Suprapubic skin (tissue), 4 donors: Measurements from ENCODE around the gene SRCAP. TPM values are rescaled to one million over a fixed set of nuclear protein-coding genes. Genes with fewer than 3 reads are reported as not detected.

Source experiments
- DNase-seq, 2 donors: peaks; one replicate each; pipeline ENCODE4 v3.0.0-alpha.2; 2019; ENCODE audit warnings: low spot score in 2 of 2
- H3K27ac ChIP-seq: fragments of 200-600 bp; sonication (generic); one replicate; pipeline ENCODE4 v1.5.1; 2019
- H3K27me3 ChIP-seq: fragments of 200-600 bp; sonication (generic); one replicate; pipeline ENCODE4 v1.5.1; 2019
- H3K36me3 ChIP-seq: fragments of 200-600 bp; sonication (generic); one replicate; pipeline ENCODE4 v1.5.1; 2019
- H3K4me1 ChIP-seq: fragments of 200-600 bp; sonication (generic); one replicate; pipeline ENCODE4 v1.5.1; 2019
- H3K4me3 ChIP-seq: fragments of 200-600 bp; sonication (generic); one replicate; pipeline ENCODE4 v1.5.1; 2019; ENCODE audit warnings: mild to moderate bottlenecking
- H3K9me3 ChIP-seq: fragments of 200-600 bp; sonication (generic); one replicate; pipeline ENCODE4 v1.5.1; 2019
- CTCF ChIP-seq, 2 donors: fragments of 200-600 bp in 1 of 2; fragments of 450-650 bp in 1 of 2; sonication (generic) in 1 of 2; IDR thresholded peaks; one replicate each; pipeline ENCODE4 v1.5.1; 2016 to 2019; ENCODE audit warnings: antibody characterized with exemption in 2 of 2, mild to moderate bottlenecking in 1 of 2, moderate library complexity in 1 of 2
- EP300 ChIP-seq: sonication (generic); formaldehyde crosslinking; IDR thresholded peaks from one replicate; pipeline ENCODE4 v1.6.1; 2017; ENCODE audit warnings: antibody characterized with exemption
- POLR2A ChIP-seq, 2 donors: fragments of 450-650 bp; IDR thresholded peaks; one replicate each; pipeline ENCODE4 v1.6.1; 2017; ENCODE audit warnings: antibody characterized with exemption in 2 of 2, mild to moderate bottlenecking in 2 of 2, moderate library complexity in 2 of 2
- POLR2AphosphoS5 ChIP-seq, 3 donors: sonication (generic); formaldehyde crosslinking; IDR thresholded peaks; one replicate each; pipeline ENCODE4 v1.6.1; 2017; ENCODE audit warnings: antibody characterized with exemption in 3 of 3
- WGBS: methylation state at CpG from one replicate; pipeline ENCODE4 v1.1.5; 2018; 5-methylcytosine and 5-hydroxymethylcytosine counted together
- total RNA-seq, 4 donors: library from RNA; depleted of rRNA; stranded (reverse); fragments of >200 nt; gene quantifications; one replicate each; pipeline ENCODE4 v1.1.0, GENCODE V29; 2016

SRCAP gene
- total RNA-seq, 4 donors from 2014 or later: 42.9 to 50.0 (median 44.6) TPM

GRCh38 chr16:30780549-30780948 is 81.6 kb downstream of the SRCAP start:
- H3K27me3 ChIP-seq: no peaks in the 10 kb centered on the region
- DNase-seq: no peak
- 83% methylated on average over 4 of the region's 4 CpGs for WGBS

GRCh38 chr16:30782486-30783279 is 83.7 kb downstream of the SRCAP start:
- no peak for DNase-seq
- WGBS: 94% methylated on average over 33 of the region's 63 CpGs
- H3K9me3 ChIP-seq: no peaks in the 10 kb centered on the region
- no peak overlapping the region for H3K4me3 ChIP-seq
- H3K4me1 ChIP-seq: peaks cover 23% of the 10 kb centered on the region
- no peak overlapping the region for H3K27ac ChIP-seq
- H3K36me3 ChIP-seq: peaks cover 38% of the 10 kb centered on the region
- TF ChIP-seq EP300 (no peak), POLR2A (IDR thresholded peaks at IDR 0.05) (no peak), POLR2AphosphoS5 (IDR thresholded peaks at IDR 0.05) (no peak), CTCF (IDR thresholded peaks at IDR 0.05) (no peak)
- no peaks in the 10 kb centered on the region for H3K27me3 ChIP-seq

More at GRCh38 chr16:30780549-30780948, 81.6 kb downstream of the SRCAP start:
- Histone ChIP-seq H3K4me3 (no peak overlapping the region), H3K36me3 (peaks cover 38% of the 10 kb centered on the region), H3K9me3 (no peaks in the 10 kb centered on the region), H3K4me1 (peaks cover 27% of the 10 kb centered on the region), H3K27ac (no peak overlapping the region)
- TF ChIP-seq POLR2AphosphoS5 (IDR thresholded peaks at IDR 0.05) (no peak), POLR2A (IDR thresholded peaks at IDR 0.05) (no peak), CTCF (IDR thresholded peaks at IDR 0.05) (no peak), EP300 (no peak)

GRCh38 chr16:30783280-30784109 is 84.5 kb downstream of the SRCAP start:
- Histone ChIP-seq H3K9me3 (no peaks in the 10 kb centered on the region), H3K27me3 (no peaks in the 10 kb centered on the region), H3K27ac (no peak overlapping the region), H3K4me3 (no peak overlapping the region), H3K4me1 (peaks cover 27% of the 10 kb centered on the region), H3K36me3 (peaks cover 38% of the 10 kb centered on the region)
- 94% methylated on average over 17 of the region's 57 CpGs for WGBS
- DNase-seq: no peak
- TF ChIP-seq EP300: no peak
- TF ChIP-seq POLR2AphosphoS5 (IDR thresholded peaks at IDR 0.05): no peak
- no peak for TF ChIP-seq POLR2A (IDR thresholded peaks at IDR 0.05)
- no peak for TF ChIP-seq CTCF (IDR thresholded peaks at IDR 0.05)

GRCh38 chr16:30784215-30784614 is 85.2 kb downstream of the SRCAP start:
- no peak overlapping the region for H3K4me3 ChIP-seq
- peaks cover 27% of the 10 kb centered on the region for H3K4me1 ChIP-seq
- no peaks in the 10 kb centered on the region for H3K9me3 ChIP-seq
- peaks cover 38% of the 10 kb centered on the region for H3K36me3 ChIP-seq
- no peak for DNase-seq
- H3K27me3 ChIP-seq: no peaks in the 10 kb centered on the region
- no peak overlapping the region for H3K27ac ChIP-seq
- WGBS: 74% methylated on average over 10 of the region's 18 CpGs
- no peak for TF ChIP-seq POLR2AphosphoS5 (IDR thresholded peaks at IDR 0.05)
- no peak for TF ChIP-seq EP300
- no peak for TF ChIP-seq POLR2A (IDR thresholded peaks at IDR 0.05)
- no peak for TF ChIP-seq CTCF (IDR thresholded peaks at IDR 0.05)
